GM13976 (cell line): ENCODE results near the gene SYCE3.

ENCODE experiments used
- DNase-seq: peaks from one replicate; pipeline ENCODE4 v3.0.0; 2012; ENCODE audit warnings: low spot score
- CTCF ChIP-seq: IDR thresholded peaks from 2 replicates; pipeline ENCODE4 v1.5.1; 2012; ENCODE audit warnings: borderline replicate concordance, mild to moderate bottlenecking; ENCODE audit not compliant: insufficient read depth; ENCODE audit errors: extremely low read depth, missing control alignments, control extremely low read depth
- in situ Hi-C: fragments of 300-500 bp; cut with MboI; formaldehyde crosslinking; loops from one replicate; pipeline ENCODE4 v1.12.0; 2022; ENCODE audit warnings: low sequenced_read_pairs, mixed read lengths, inconsistent platforms; ENCODE audit not compliant: unreplicated experiment

The SYCE3 gene

DNA sequence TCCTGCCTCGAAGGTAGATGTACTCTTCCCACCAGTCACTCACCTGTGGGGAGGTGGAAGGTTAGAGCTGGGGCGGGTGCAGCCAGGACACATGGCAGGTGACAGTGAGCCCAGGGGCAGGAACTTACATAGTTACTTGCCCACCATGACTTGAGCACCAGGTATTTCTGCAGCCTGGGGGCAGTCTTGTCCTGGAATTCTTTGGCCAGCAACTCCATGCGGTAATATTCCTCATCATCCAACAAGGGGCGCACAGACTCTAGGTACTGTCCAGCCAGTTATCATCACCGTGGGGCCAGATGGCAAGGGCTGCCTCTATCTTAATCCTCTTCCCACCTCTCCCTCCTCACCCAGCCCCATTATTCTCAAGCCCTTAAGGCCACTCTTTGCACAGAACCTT is 13.4 kb upstream of the SYCE3 start:
- no peak for DNase-seq
- in situ Hi-C loops: no loop called here
- no peak for TF ChIP-seq CTCF

GRCh38 chr22:50575426-50575941 is 12.8 kb upstream of the SYCE3 start:
- in situ Hi-C loops: no loop called here
- no peak for TF ChIP-seq CTCF
- DNase-seq: no peak

DNA sequence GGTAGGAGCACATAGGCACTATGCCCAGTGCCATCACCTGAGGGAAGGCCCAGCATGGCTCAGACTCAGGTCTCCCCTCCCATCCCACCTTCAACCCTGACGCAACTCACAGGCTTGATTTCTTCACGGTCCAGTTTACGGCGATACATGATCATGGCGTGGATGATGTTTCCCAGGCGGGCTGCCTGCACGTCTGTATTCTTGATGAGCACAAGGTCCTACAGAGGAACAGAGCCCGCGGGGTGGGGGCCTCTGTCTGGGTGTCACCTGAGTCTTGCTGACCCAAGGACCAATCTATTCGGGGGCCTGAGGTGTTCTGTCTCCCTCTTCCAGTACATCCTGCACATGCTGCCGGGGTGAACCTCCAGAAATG is 11.7 kb upstream of the SYCE3 start:
- in situ Hi-C loops: no loop called here

DNA sequence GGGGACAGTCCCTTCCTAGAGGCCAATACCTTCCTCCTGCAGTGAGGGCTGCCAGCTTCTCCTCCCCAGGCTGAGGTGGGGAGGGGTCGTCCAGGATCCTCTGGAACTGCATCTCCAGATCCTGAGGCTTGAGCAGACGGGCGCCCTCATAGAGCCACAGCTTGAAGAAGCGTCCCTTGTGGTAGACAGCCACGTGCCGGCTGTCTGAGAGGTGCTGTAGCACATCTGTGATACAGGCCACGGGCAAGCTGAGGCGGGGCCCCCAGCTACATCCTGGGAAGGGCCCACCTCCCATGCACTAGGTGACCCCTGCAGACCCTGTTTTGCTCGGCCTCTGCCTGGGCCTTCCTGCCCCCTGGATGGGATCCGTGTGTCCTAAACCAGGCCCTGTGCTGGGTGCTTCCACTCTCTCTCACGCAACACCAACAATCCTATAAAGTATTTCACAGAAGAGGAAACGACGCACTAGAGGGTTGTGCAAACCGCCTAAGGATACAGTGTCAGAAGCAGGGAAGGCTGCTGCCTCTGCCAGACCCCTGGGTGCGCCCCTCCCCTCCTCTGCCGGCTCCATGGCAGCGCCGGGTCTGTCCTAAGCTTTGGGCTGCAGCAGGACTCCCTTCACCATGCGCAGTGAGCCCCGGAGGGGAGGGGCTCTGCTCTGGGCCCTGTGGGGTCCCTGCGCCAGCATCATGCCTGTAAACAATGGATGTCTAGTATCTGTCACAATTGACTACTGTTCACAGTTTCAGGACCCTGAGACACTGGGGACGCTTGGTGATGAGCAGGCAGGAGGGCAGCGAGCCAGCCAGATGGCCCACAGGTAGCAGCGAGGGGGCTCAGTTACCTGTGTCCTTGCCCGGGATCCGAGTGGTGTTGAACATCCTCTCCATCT is 11.0 kb upstream of the SYCE3 start:
- in situ Hi-C loops: no loop called here
- DNase-seq: no peak
- no peak for TF ChIP-seq CTCF

More for the DNA sequence above, 11.7 kb upstream of the SYCE3 start:
- TF ChIP-seq CTCF: no peak
- DNase-seq: no peak

DNA sequence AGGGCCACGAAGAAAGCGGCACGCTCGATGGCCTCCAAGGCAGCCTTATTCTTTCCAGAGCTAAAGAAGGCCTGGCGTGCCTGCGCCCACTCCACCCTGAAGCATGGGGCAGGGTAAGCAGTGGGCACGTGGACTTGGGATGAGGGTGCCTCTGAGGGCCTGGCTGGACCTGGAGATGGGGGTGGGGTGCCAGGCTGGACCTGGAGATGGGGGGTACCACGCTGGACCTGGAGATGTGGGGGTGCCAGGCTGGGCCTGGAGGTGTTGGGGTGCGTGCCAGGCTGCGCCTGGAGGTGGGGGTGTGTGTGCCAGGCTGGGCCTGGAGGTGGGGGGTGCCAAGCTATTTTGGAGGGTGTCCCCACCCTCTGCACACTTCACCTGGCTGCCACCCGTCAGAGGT is 10.2 kb upstream of the SYCE3 start:
- in situ Hi-C loops: no loop called here
- TF ChIP-seq CTCF: no peak
- no peak for DNase-seq

- TF ChIP-seq CTCF: no peak
- in situ Hi-C loops: no loop called here
- DNase-seq: peak; percentile 21
These were observed 8.8 kb upstream of the SYCE3 start for GRCh38 chr22:50571264-50572175.
